Measurements from ENCODE around the gene CANT1. TPM values are rescaled to one million over a fixed set of nuclear protein-coding genes. Genes with fewer than 3 reads are reported as not detected.

The CANT1 gene
- total and polyA plus RNA-seq, 9 of the 15 experiments (the other 6 are each of a cell fraction or from before 2014, with no cell fraction given) = 2.7 to 66.4 (median 22.5) TPM

- TF ChIP-seq PBX2 (CRISPR knock-in tag; IDR thresholded peaks at IDR 0.05; ENCODE audit: low read depth) (no peak), PBX2 (tag; conservative IDR thresholded peaks at IDR 0.05; ENCODE audit: low read depth) (no peak), JUND (IDR thresholded peaks at IDR 0.05; ENCODE audit: borderline replicate concordance, low read depth, low read length) (no peak), JUND (tag; IDR thresholded peaks at IDR 0.05; ENCODE audit: borderline replicate concordance, low read depth, low read length) (no peak), MAFK (IDR thresholded peaks at IDR 0.05; ENCODE audit: low read length) (no peak), SRSF3 (IDR thresholded peaks at IDR 0.05; ENCODE audit: insufficient read depth, low read length) (no peak), MAZ (CRISPR knock-in tag; conservative IDR thresholded peaks at IDR 0.05 in 1 of 2, IDR thresholded peaks at IDR 0.05 in 1 of 2) (no peak), L3MBTL2 (IDR thresholded peaks at IDR 0.05) (no peak), E4F1 (CRISPR knock-in tag; IDR thresholded peaks at IDR 0.05; ENCODE audit: borderline replicate concordance) (no peak), KDM4B (IDR thresholded peaks at IDR 0.05; ENCODE audit: borderline replicate concordance in 2 of 2, low read depth in 1 of 2) (no peak), TFAM (CRISPR knock-in tag; conservative IDR thresholded peaks at IDR 0.05) (no peak)
Measured at GRCh38 chr17:79022507-79022991, 13.0 kb upstream of the CANT1 start (continued).
